ENCODE measurements around the gene PHF5A.

DNA sequence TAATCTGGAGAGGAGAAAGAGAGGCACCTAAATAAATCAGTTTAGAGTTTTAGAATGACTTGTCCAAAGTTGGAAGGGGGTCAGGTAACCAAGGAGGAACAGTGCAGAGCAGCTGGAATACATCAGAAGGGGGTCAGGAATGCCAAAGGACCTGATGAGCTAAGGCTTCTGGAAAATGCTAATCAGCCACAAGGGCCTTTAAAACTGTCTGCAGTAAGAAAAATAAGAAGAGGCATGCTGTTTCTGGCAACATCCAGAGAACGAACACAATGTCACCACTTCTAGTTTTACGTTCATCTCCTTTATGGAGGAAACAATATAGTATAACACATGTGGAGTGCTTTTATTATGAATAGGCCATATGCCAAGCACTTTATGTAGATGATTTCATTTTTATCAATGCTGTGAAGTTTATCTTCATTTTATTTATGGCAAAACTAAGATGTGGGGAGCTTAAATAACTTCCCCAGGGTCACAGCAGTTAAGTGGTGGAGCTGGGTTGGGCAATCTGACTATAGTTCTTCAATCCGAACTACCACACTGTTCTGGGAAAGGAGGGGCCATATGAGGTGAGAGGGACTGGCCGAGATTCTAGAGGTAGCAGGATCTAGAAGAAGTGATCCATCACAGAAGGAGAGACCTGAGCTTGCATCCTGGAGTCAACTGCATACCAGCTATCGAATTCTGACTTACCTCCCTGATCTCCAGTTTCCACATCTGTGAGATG, 23.0 kb upstream of the PHF5A start:
- no peak for TF ChIP-seq CTCF (IDR thresholded peaks at IDR 0.05 in 8 of 11, conservative IDR thresholded peaks at IDR 0.05 in 3 of 11)
- no peak for TF ChIP-seq POLR2A (IDR thresholded peaks at IDR 0.05)

Measured in spleen (tissue), 7 donors.